Measurements from ENCODE around the gene TBC1D2. TPM values are rescaled to one million over a fixed set of nuclear protein-coding genes. Genes with fewer than 3 reads are reported as not detected.

TBC1D2 gene
- total and polyA plus RNA-seq, 2 of the 13 experiments (the other 11 are each of a cell fraction or from before 2014, with no cell fraction given), result 2.0 to 2.8 TPM

- TF ChIP-seq AFF4 (CRISPR knock-in tag; IDR thresholded peaks at IDR 0.05) (no peak), TBX2 (CRISPR knock-in tag; IDR thresholded peaks at IDR 0.05; ENCODE audit: borderline replicate concordance) (0 out of 2 replicates have a peak, but pooled peaks have one; percentile 22), ZNF136 (CRISPR knock-in tag; IDR thresholded peaks at IDR 0.05; ENCODE audit: low read depth) (no peak), ETV5 (CRISPR knock-in tag; IDR thresholded peaks at IDR 0.05; ENCODE audit: borderline replicate concordance) (no peak), MTF2 (CRISPR knock-in tag; IDR thresholded peaks at IDR 0.05; ENCODE audit: borderline replicate concordance) (no peak), RBAK (CRISPR knock-in tag; IDR thresholded peaks at IDR 0.05) (no peak), SMAD9 (CRISPR knock-in tag; IDR thresholded peaks at IDR 0.05) (no peak), MEIS1 (CRISPR knock-in tag; IDR thresholded peaks at IDR 0.05; ENCODE audit: borderline replicate concordance) (no peak; the same call in 1 of the 2 replicates), ZNF790 (CRISPR knock-in tag; IDR thresholded peaks at IDR 0.05; ENCODE audit: borderline replicate concordance) (no peak), ZNF646 (CRISPR knock-in tag; IDR thresholded peaks at IDR 0.05) (no peak), ZNF292 (CRISPR knock-in tag; IDR thresholded peaks at IDR 0.05; ENCODE audit: borderline replicate concordance, low read depth) (no peak), REPIN1 (CRISPR knock-in tag; IDR thresholded peaks at IDR 0.05; ENCODE audit: borderline replicate concordance, low read depth) (peak; percentile 66; the same call in 1 of the 2 replicates)
- TF ChIP-seq, protein P1, sequence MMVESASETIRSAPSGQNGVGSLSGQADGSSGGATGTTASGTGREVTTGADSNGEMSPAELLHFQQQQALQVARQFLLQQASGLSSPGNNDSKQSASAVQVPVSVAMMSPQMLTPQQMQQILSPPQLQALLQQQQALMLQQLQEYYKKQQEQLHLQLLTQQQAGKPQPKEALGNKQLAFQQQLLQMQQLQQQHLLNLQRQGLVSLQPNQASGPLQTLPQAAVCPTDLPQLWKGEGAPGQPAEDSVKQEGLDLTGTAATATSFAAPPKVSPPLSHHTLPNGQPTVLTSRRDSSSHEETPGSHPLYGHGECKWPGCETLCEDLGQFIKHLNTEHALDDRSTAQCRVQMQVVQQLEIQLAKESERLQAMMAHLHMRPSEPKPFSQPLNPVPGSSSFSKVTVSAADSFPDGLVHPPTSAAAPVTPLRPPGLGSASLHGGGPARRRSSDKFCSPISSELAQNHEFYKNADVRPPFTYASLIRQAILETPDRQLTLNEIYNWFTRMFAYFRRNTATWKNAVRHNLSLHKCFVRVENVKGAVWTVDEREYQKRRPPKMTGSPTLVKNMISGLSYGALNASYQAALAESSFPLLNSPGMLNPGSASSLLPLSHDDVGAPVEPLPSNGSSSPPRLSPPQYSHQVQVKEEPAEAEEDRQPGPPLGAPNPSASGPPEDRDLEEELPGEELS (CRISPR knock-in tag; IDR thresholded peaks at IDR 0.05), result 0 out of 2 replicates have a peak, but pooled peaks have one; percentile 35
Observed at GRCh38 chr9:98182889-98183599, 72.4 kb downstream of the TBC1D2 start (continued).

All from HepG2 (cell line).